K562 (cell line): ENCODE results near the gene MRPS18B. TPM values are rescaled to one million over a fixed set of nuclear protein-coding genes. Genes with fewer than 3 reads are reported as not detected.

Source experiments
- ATF7 ChIP-seq: fragments of 450-650 bp; IDR thresholded peaks from 2 replicates; pipeline ENCODE4 v1.7.1; 2014; ENCODE audit warnings: mild to moderate bottlenecking, moderate library complexity
- C11orf30 ChIP-seq: fragments of 450-650 bp; IDR thresholded peaks from 2 replicates; pipeline ENCODE4 v1.6.1; 2016; ENCODE audit warnings: low read depth, mild to moderate bottlenecking
- FOXP4 ChIP-seq: sonication (generic); formaldehyde crosslinking; IDR thresholded peaks from 2 replicates; pipeline ENCODE4 v1.8.0; 2022; ENCODE audit warnings: mild to moderate bottlenecking, missing genetic modification reagents, borderline replicate concordance
- GATAD2A ChIP-seq: fragments of 450-650 bp; IDR thresholded peaks from 2 replicates; pipeline ENCODE4 v1.6.1; 2017
- HMGN3 ChIP-seq: IDR thresholded peaks from 2 replicates; pipeline ENCODE4 v1.6.1; 2011; ENCODE audit warnings: borderline replicate concordance, low read depth, mild to moderate bottlenecking, mixed read lengths, low read length; ENCODE audit not compliant: insufficient read length; ENCODE audit errors: extremely low read depth
- KDM5B ChIP-seq: fragments of 200-600 bp; sonication (generic); IDR thresholded peaks from 2 replicates; pipeline ENCODE4 v1.6.1; 2012; ENCODE audit warnings: low read depth, mild to moderate bottlenecking, moderate library complexity, low read length, control low read depth, inconsistent platforms; ENCODE audit not compliant: insufficient replicate concordance
- POLR2A ChIP-seq: fragments of 450-650 bp; conservative IDR thresholded peaks from 2 replicates; pipeline ENCODE4 v1.6.1; 2016
- PURB ChIP-seq: sonication (generic); formaldehyde crosslinking; IDR thresholded peaks from 2 replicates; pipeline ENCODE4 v1.9.0; 2021; ENCODE audit warnings: low read depth, mild to moderate bottlenecking, missing genetic modification reagents
- RAD21 ChIP-seq, 2 experiments: fragments of 250-450 bp in 1 of 2; fragments of 450-650 bp in 1 of 2; sonication (Bioruptor Pico) in 1 of 2; formaldehyde crosslinking in 1 of 2; IDR thresholded peaks in 1 of 2; conservative IDR thresholded peaks in 1 of 2; 2 replicates each; pipeline versions ENCODE4 v1.4.0 to v1.8.0; 2020 to 2022; ENCODE audit warnings: mild to moderate bottlenecking in 2 of 2, moderate library complexity in 1 of 2
- RBFOX2 ChIP-seq: fragments of 200-400 bp; formaldehyde crosslinking; IDR thresholded peaks from 2 replicates; pipeline ENCODE4 v1.6.1; 2017; ENCODE audit warnings: low read depth, mild to moderate bottlenecking, low read length, moderate library complexity
- SETDB1 ChIP-seq: IDR thresholded peaks from one replicate; pipeline ENCODE4 v1.6.1; 2012; ENCODE audit warnings: low read length, control low read depth, inconsistent platforms
- ZNF518B ChIP-seq: fragments of 250-450 bp; sonication (Bioruptor Pico); IDR thresholded peaks from 2 replicates; pipeline ENCODE4 v1.5.0; 2021; ENCODE audit warnings: mild to moderate bottlenecking, moderate library complexity
- polyA plus RNA-seq, 8 experiments: library from polyadenylated mRNA; depleted of rRNA in 4 of 8; stranded (reverse) in 5 of 8; unstranded in 3 of 8; fragments of >200 nt; fragmentation: Nextera tagmentation in 2 of 8; fragmentation: Illumina TruSeq in 1 of 8; extraction: Ambion mirVana in 2 of 8; extraction: Trizol in 1 of 8; gene quantifications; 2 replicates each; pipeline versions ENCODE4 v1.2.1 to v1.2.3, GENCODE V29; 2011 to 2014; ENCODE audit warnings: inconsistent platforms in 1 of 8, missing spikeins in 1 of 8
- total RNA-seq, 7 experiments: library from RNA; depleted of rRNA in 6 of 7; stranded (reverse); fragments of >200 nt in 6 of 7; fragmentation: Illumina TruSeq in 2 of 7; extraction: Trizol in 2 of 7; gene quantifications; 2 replicates each; pipeline versions ENCODE4 v1.2.1 to v1.2.3, GENCODE V29; 2011 to 2021; ENCODE audit warnings: low replicate concordance in 1 of 7

The MRPS18B gene
- total and polyA plus RNA-seq, 9 of the 15 experiments (the other 6 are each of a cell fraction or from before 2014, with no cell fraction given) = 132 to 383 (median 178) TPM

GRCh38 chr6:30612687-30613248 lies 4.9 kb upstream of the MRPS18B start (continued):
- TF ChIP-seq FOXP4 (CRISPR knock-in tag) (no peak), ATF7 (no peak), PURB (CRISPR knock-in tag) (no peak), SETDB1 (no peak), ZNF518B (CRISPR knock-in tag) (no peak), RBFOX2 (peak; percentile 42), KDM5B (peak; percentile 60), RAD21 (CRISPR knock-in tag; conservative IDR thresholded peaks at IDR 0.05 in 1 of 2, IDR thresholded peaks at IDR 0.05 in 1 of 2) (peak in 1 of 2 experiments; percentile 2; a peak in 1 of 4 replicates), GATAD2A (no peak), POLR2A (peak; percentile 34; the same call in 1 of the 2 replicates), C11orf30 (no peak), HMGN3 (no peak)
- TF ChIP-seq, all 486 proteins: peak for 11
